Panc1 (cell line): ENCODE results near the gene CDCA7L.
"Not testable (repeated sequence)": the region's sequence is repeated elsewhere in the genome, so short reads cannot be mapped to it uniquely, and the experiment has no call there.

ENCODE experiments used
- CTCF ChIP-seq: fragments of 450-650 bp; IDR thresholded peaks from 2 replicates; pipeline ENCODE4 v1.5.1; 2017; ENCODE audit warnings: mild to moderate bottlenecking
- POLR2AphosphoS5 ChIP-seq: IDR thresholded peaks from 2 replicates; pipeline ENCODE4 v1.6.1; 2012; ENCODE audit warnings: mild to moderate bottlenecking, low read depth, low read length, moderate library complexity
- REST ChIP-seq, 2 experiments: IDR thresholded peaks; 2 replicates each; pipeline ENCODE4 v1.6.1; 2011 to 2012; ENCODE audit warnings: low read depth in 2 of 2, control low read depth in 1 of 2, low read length in 1 of 2, mild to moderate bottlenecking in 1 of 2, moderate library complexity in 1 of 2; ENCODE audit not compliant: insufficient read depth in 1 of 2
- TCF7L2 ChIP-seq: IDR thresholded peaks from 2 replicates; pipeline ENCODE4 v1.6.1; 2011; ENCODE audit warnings: mild to moderate bottlenecking, low read depth, low read length, inconsistent platforms

GRCh38 chr7:21883501-21883900, 62.2 kb downstream of the CDCA7L start:
- not testable (repeated sequence) for TF ChIP-seq CTCF; REST (IDR thresholded peaks at IDR 0.05; ENCODE audit: insufficient read depth in 1 of 2, low read depth in 2 of 2, low read length in 1 of 2); POLR2AphosphoS5; TCF7L2
